SU-DHL-6 (cell line): ENCODE results near the gene MCF2L2.
A peak's percentile ranks its signal among the peaks of the same experiment; 100 is the strongest.

ENCODE experiments used
- H2AFZ ChIP-seq: fragments of 200-600 bp; sonication (generic); 2 replicates; pipeline ENCODE4 v1.6.1; 2014; ENCODE audit warnings: low read depth, mild to moderate bottlenecking, moderate library complexity, mixed read lengths, antibody characterized with exemption, low read length; ENCODE audit not compliant: severe bottlenecking
- H3F3A ChIP-seq: fragments of 200-600 bp; shearing (Covaris generic); 2 replicates; pipeline ENCODE4 v1.6.0; 2016; ENCODE audit warnings: antibody characterized with exemption, mild to moderate bottlenecking; ENCODE audit not compliant: insufficient read depth
- H3K27ac ChIP-seq: fragments of 200-600 bp; sonication (generic); 2 replicates; pipeline ENCODE4 v1.5.1; 2016; ENCODE audit warnings: low read depth, mild to moderate bottlenecking, low read length, moderate library complexity, mixed read lengths
- H3K27me3 ChIP-seq: fragments of 200-600 bp; sonication (generic), shearing (Covaris generic); 2 replicates; pipeline ENCODE4 v1.6.0; 2014; ENCODE audit warnings: mild to moderate bottlenecking, low read length
- H3K36me3 ChIP-seq: fragments of 200-600 bp; sonication (generic); 2 replicates; pipeline ENCODE4 v1.6.1; 2014; ENCODE audit warnings: mild to moderate bottlenecking, low read length, mixed read lengths
- H3K4me2 ChIP-seq: fragments of 300-600, 200-600 bp; shearing (Covaris generic), sonication (generic); 2 replicates; pipeline ENCODE4 v1.6.0; 2014; ENCODE audit warnings: low read length, low read depth, mild to moderate bottlenecking; ENCODE audit not compliant: poor library complexity, severe bottlenecking
- H3K4me3 ChIP-seq: fragments of 200-600 bp; sonication (generic); 2 replicates; pipeline ENCODE4 v1.5.1; 2014; ENCODE audit warnings: antibody characterized with exemption, low read length, mild to moderate bottlenecking, mixed read lengths; ENCODE audit not compliant: insufficient read depth, poor library complexity, severe bottlenecking
- H3K79me2 ChIP-seq: fragments of 200-600 bp; sonication (generic); 2 replicates; pipeline ENCODE4 v1.6.1; 2014; ENCODE audit warnings: mild to moderate bottlenecking, low read length, moderate library complexity; ENCODE audit not compliant: insufficient read depth
- H3K9ac ChIP-seq: fragments of 200-600 bp; sonication (generic); 2 replicates; pipeline ENCODE4 v1.7.0; 2014; ENCODE audit warnings: mild to moderate bottlenecking, low read length
- H3K9me2 ChIP-seq: fragments of 200-600 bp; sonication (generic); replicated peaks from 2 replicates; pipeline ENCODE4 v1.6.1; 2014; ENCODE audit warnings: low read length; ENCODE audit not compliant: insufficient read depth
- H3K9me3 ChIP-seq: fragments of 200-600 bp; sonication (generic); 2 replicates; pipeline ENCODE4 v1.6.1; 2014; ENCODE audit warnings: low read length, mixed read lengths; ENCODE audit not compliant: insufficient read depth
- H4K20me1 ChIP-seq: fragments of 200-600 bp; sonication (generic); 2 replicates; pipeline ENCODE4 v1.6.1; 2014; ENCODE audit warnings: low read depth, mild to moderate bottlenecking, antibody characterized with exemption, low read length, moderate library complexity, mixed read lengths
- EZH2phosphoT487 ChIP-seq: fragments of 200-600 bp; sonication (generic), shearing (Covaris generic); conservative IDR thresholded peaks from 2 replicates; pipeline ENCODE4 v1.6.1; 2018; ENCODE audit warnings: mild to moderate bottlenecking, antibody characterized with exemption, low read length, moderate library complexity, mixed read lengths
- TF ChIP-seq, protein P1 (sequence below): fragments of 200-600 bp; sonication (generic); IDR thresholded peaks from one replicate; pipeline ENCODE4 v1.5.1; 2017; ENCODE audit warnings: antibody characterized with exemption, mild to moderate bottlenecking, low read length, moderate library complexity; ENCODE audit not compliant: insufficient read depth, poor library complexity, severe bottlenecking

Gene MCF2L2

DNA sequence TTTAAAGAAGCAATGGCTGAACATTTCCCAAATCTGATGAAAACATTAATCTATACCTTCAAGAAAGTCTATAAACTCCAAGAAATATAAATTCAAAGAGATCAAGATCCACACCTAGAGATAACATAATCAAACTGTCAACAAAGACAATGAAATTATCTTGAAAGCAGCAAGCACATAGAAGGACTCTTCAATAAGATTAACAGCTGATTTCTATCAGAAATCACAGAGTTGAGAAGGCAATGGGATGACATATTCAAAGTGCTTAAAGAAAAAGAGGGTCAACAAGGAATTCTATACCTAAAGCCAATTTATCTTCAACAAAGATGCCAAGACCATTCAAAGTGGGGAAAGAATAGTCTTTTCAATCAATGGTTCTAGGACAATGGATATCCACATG, 224.7 kb downstream of the MCF2L2 start:
- Histone ChIP-seq H3K27me3 (no peaks in the 10 kb centered on the region), H3K4me3 (no peak overlapping the region), H3K9me2 (no peaks in the 10 kb centered on the region), H3K27ac (no peak overlapping the region), H3K4me2 (no peak overlapping the region), H3K79me2 (no peaks in the 10 kb centered on the region), H3K9ac (no peak overlapping the region), H3K36me3 (no peaks in the 10 kb centered on the region), H4K20me1 (no peaks in the 10 kb centered on the region), H3F3A (no peaks in the 10 kb centered on the region), H3K9me3 (peaks cover 12% of the 10 kb centered on the region; the same call in 1 of the 2 replicates), H2AFZ (no peak overlapping the region)
- no peak for TF ChIP-seq EZH2phosphoT487
- TF ChIP-seq, protein P1, sequence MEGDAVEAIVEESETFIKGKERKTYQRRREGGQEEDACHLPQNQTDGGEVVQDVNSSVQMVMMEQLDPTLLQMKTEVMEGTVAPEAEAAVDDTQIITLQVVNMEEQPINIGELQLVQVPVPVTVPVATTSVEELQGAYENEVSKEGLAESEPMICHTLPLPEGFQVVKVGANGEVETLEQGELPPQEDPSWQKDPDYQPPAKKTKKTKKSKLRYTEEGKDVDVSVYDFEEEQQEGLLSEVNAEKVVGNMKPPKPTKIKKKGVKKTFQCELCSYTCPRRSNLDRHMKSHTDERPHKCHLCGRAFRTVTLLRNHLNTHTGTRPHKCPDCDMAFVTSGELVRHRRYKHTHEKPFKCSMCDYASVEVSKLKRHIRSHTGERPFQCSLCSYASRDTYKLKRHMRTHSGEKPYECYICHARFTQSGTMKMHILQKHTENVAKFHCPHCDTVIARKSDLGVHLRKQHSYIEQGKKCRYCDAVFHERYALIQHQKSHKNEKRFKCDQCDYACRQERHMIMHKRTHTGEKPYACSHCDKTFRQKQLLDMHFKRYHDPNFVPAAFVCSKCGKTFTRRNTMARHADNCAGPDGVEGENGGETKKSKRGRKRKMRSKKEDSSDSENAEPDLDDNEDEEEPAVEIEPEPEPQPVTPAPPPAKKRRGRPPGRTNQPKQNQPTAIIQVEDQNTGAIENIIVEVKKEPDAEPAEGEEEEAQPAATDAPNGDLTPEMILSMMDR, result no peak

DNA sequence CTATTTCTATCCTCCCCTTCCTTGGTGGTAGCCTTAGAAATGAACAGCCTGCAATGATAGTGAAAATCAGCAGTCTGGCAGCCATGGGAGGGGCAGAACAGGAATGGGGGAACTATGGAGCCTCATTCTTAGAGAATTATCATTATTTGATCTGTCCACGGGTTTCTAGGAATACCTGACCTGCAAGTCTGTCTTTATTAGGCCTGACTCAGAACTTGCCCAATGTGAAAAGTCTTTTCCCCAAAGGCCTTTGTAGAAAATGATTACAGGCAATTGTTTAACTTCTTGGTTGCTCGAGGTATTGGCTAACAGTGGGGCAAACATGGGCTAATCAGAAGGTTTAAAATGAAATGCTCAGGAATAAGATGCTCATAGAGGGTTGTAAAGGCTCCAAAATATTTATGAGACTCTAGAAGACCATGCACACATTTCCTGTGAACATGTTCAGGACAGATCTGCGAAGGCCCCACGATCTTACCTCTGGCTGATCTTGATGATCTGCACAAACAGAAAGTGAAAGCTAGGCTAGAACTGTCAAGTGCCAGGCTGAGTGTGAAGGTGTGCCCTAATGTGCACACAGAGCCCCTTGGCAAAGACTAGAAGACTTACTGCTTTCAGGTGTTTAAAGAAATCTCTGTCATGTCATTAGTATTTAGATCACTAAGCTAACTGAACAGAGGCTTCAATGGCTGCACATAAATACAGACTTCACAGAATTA, 226.3 kb downstream of the MCF2L2 start:
- Histone ChIP-seq H3K4me3 (no peak overlapping the region), H3K27ac (no peak overlapping the region), H3K36me3 (no peaks in the 10 kb centered on the region), H3K9me3 (peaks cover 12% of the 10 kb centered on the region; the same call in 1 of the 2 replicates), H3K9ac (no peak overlapping the region), H2AFZ (no peak overlapping the region), H3K9me2 (no peaks in the 10 kb centered on the region), H3F3A (no peaks in the 10 kb centered on the region), H3K4me2 (peak overlapping the region; percentile 3), H4K20me1 (no peaks in the 10 kb centered on the region), H3K27me3 (no peaks in the 10 kb centered on the region), H3K79me2 (no peaks in the 10 kb centered on the region)
- TF ChIP-seq, protein P1, result no peak
- TF ChIP-seq EZH2phosphoT487, result no peak

DNA sequence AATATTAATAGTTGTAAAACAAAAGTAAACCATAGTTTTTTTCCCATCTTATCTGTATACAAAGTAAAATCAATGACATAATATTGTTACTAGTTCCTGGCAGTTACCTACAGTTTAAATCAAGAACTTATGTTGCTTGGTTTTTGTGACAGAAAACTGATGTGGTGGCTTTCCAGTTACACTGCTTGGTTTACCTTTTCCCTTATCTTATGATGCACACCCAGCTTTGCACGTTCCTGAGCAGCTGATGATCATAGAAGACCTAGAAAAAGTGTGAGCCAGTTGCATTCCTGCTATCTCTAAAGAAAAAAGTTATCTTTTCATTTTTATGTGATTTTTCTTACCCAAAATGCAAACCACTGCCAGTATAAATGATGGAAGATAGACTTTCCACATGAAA, 229.5 kb downstream of the MCF2L2 start:
- Histone ChIP-seq H3F3A (no peaks in the 10 kb centered on the region), H3K27me3 (no peaks in the 10 kb centered on the region), H3K9me2 (no peaks in the 10 kb centered on the region), H4K20me1 (no peaks in the 10 kb centered on the region), H3K4me3 (no peak overlapping the region), H3K4me2 (no peak overlapping the region), H3K79me2 (no peaks in the 10 kb centered on the region), H2AFZ (no peak overlapping the region), H3K9ac (no peak overlapping the region), H3K9me3 (peaks cover 12% of the 10 kb centered on the region; the same call in 1 of the 2 replicates), H3K36me3 (no peaks in the 10 kb centered on the region), H3K27ac (no peak overlapping the region)
- no peak for TF ChIP-seq EZH2phosphoT487
- TF ChIP-seq, protein P1, result no peak
